Sigmoid colon (tissue), 4 donors: Measurements from ENCODE around the gene ITPR2.

ENCODE experiments used
- EP300 ChIP-seq, 4 donors: sonication (generic); formaldehyde crosslinking; IDR thresholded peaks; one replicate each; pipeline ENCODE4 v1.6.1; 2017; ENCODE audit warnings: antibody characterized with exemption in 4 of 4
- POLR2A ChIP-seq, 2 donors: fragments of 450-650 bp; IDR thresholded peaks; one replicate each; pipeline ENCODE4 v1.6.1; 2016; ENCODE audit warnings: antibody characterized with exemption in 2 of 2, mild to moderate bottlenecking in 2 of 2, moderate library complexity in 2 of 2
- POLR2AphosphoS5 ChIP-seq, 4 donors: sonication (generic); formaldehyde crosslinking; IDR thresholded peaks; one replicate each; pipeline ENCODE4 v1.6.1; 2017; ENCODE audit warnings: antibody characterized with exemption in 4 of 4
- TF ChIP-seq, protein P1 (sequence below), 4 experiments: fragments of 450-650 bp in 3 of 4; fragments of 200-600 bp in 1 of 4; IDR thresholded peaks; one replicate each; pipeline ENCODE4 v1.5.1; 2016 to 2019; ENCODE audit warnings: antibody characterized with exemption in 4 of 4, mild to moderate bottlenecking in 3 of 4, moderate library complexity in 2 of 4

- TF ChIP-seq, protein P1, sequence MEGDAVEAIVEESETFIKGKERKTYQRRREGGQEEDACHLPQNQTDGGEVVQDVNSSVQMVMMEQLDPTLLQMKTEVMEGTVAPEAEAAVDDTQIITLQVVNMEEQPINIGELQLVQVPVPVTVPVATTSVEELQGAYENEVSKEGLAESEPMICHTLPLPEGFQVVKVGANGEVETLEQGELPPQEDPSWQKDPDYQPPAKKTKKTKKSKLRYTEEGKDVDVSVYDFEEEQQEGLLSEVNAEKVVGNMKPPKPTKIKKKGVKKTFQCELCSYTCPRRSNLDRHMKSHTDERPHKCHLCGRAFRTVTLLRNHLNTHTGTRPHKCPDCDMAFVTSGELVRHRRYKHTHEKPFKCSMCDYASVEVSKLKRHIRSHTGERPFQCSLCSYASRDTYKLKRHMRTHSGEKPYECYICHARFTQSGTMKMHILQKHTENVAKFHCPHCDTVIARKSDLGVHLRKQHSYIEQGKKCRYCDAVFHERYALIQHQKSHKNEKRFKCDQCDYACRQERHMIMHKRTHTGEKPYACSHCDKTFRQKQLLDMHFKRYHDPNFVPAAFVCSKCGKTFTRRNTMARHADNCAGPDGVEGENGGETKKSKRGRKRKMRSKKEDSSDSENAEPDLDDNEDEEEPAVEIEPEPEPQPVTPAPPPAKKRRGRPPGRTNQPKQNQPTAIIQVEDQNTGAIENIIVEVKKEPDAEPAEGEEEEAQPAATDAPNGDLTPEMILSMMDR (IDR thresholded peaks at IDR 0.05): no peak
- no peak for TF ChIP-seq POLR2A (IDR thresholded peaks at IDR 0.05)
- no peak for TF ChIP-seq POLR2AphosphoS5 (IDR thresholded peaks at IDR 0.05)
- TF ChIP-seq EP300 (IDR thresholded peaks at IDR 0.05): no peak
Observed at GRCh38 chr12:26469421-26470180, 363.4 kb downstream of the ITPR2 start.
